Right atrium auricular region (tissue), 2 donors: ENCODE data around the gene ZFP1. TPM values are rescaled to one million over a fixed set of nuclear protein-coding genes. Genes with fewer than 3 reads are reported as not detected.
"Not testable (repeated sequence)": the region's sequence is repeated elsewhere in the genome, so short reads cannot be mapped to it uniquely, and the experiment has no call there.

Experiments used
- DNase-seq: peaks from one replicate; pipeline ENCODE4 v3.0.0-alpha.2; 2019; ENCODE audit warnings: low spot score
- H3K27ac ChIP-seq, 2 donors: fragments of 200-600 bp; sonication (generic); 1 replicate in 1 of 2; 2 replicates in 1 of 2; pipeline ENCODE4 v1.5.1; 2016 to 2019
- H3K27me3 ChIP-seq, 2 donors: fragments of 200-600 bp; sonication (generic); one replicate each; pipeline versions ENCODE4 v1.5.1 to v1.6.0; 2017 to 2019
- H3K36me3 ChIP-seq: fragments of 200-600 bp; sonication (generic); one replicate; pipeline ENCODE4 v1.5.1; 2016
- H3K4me1 ChIP-seq, 2 donors: fragments of 200-600 bp; sonication (generic); one replicate each; pipeline versions ENCODE4 v1.5.1 to v1.6.0; 2017 to 2019
- H3K4me3 ChIP-seq, 2 donors: fragments of 200-600 bp; sonication (generic); 1 replicate in 1 of 2; 2 replicates in 1 of 2; pipeline ENCODE4 v1.5.1; 2017 to 2019; ENCODE audit warnings: mild to moderate bottlenecking in 1 of 2, moderate library complexity in 1 of 2
- H3K9me3 ChIP-seq, 2 donors: fragments of 200-600 bp; sonication (generic); one replicate each; pipeline ENCODE4 v1.5.1; 2019
- total RNA-seq, 2 donors: library from RNA; depleted of rRNA; stranded (reverse); fragments of >200 nt; gene quantifications; one replicate each; pipeline ENCODE4 v1.1.0, GENCODE V29; 2016
- TF ChIP-seq, protein P1 (sequence below), 2 donors: fragments of 200-600 bp; sonication (generic); IDR thresholded peaks; one replicate each; pipeline ENCODE4 v1.5.1; 2019; ENCODE audit warnings: antibody characterized with exemption in 2 of 2

Gene ZFP1
- total RNA-seq, 2 donors from 2014 or later = 8.6 to 8.8 TPM

DNA sequence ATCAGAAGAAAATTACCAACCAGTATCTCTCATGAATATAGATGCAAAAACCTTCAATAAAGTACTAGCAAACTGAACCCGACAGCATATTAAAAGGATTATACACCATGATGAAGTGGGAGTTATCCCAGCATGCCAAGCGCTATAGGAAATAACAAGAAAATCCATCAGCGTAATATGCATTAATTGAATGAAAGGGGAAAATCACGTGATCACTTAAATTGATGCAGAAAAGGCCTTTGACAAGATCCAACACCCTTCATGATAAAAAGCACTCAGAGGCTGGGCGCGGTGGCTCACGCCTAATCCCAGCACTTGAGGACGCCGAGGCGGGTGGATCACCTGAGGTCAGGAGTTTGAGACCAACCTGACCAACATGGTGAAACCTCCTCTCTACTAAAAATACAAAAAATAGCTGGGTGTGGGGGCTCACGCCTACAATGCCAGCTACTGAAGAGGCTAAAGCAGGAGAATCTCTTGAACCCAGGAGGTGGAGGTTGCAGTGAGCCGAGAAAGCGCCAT, 53.8 kb downstream of the ZFP1 start:
- no peak overlapping the region for H3K27ac ChIP-seq
- DNase-seq = no peak

DNA sequence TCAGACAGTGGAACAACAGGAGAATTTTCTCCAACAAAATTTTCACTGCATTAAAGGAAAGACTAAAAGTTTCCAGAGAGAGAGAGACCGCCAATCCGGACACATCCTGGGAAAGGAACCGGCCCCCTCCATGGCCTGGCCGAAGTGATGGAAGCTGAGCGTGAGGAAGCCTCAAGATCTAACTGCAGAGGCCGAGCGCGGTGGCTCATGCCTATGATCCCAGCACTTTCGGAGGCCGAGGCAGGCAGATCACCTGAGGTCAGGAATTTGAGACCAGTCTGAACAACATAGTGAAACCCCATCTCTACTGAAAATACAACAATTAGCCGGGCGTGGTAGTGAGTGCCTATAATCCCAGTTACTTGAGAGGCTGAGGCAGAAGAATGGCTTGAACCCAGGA, 54.8 kb downstream of the ZFP1 start:
- TF ChIP-seq, protein P1, sequence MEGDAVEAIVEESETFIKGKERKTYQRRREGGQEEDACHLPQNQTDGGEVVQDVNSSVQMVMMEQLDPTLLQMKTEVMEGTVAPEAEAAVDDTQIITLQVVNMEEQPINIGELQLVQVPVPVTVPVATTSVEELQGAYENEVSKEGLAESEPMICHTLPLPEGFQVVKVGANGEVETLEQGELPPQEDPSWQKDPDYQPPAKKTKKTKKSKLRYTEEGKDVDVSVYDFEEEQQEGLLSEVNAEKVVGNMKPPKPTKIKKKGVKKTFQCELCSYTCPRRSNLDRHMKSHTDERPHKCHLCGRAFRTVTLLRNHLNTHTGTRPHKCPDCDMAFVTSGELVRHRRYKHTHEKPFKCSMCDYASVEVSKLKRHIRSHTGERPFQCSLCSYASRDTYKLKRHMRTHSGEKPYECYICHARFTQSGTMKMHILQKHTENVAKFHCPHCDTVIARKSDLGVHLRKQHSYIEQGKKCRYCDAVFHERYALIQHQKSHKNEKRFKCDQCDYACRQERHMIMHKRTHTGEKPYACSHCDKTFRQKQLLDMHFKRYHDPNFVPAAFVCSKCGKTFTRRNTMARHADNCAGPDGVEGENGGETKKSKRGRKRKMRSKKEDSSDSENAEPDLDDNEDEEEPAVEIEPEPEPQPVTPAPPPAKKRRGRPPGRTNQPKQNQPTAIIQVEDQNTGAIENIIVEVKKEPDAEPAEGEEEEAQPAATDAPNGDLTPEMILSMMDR (IDR thresholded peaks at IDR 0.05) = no peak
- H3K27ac ChIP-seq = no peak overlapping the region
- DNase-seq = no peak
- peaks cover 0 to 22% of the 10 kb centered on the region in 2 donors for H3K4me1 ChIP-seq
- H3K4me3 ChIP-seq = no peak overlapping the region
- no peaks in the 10 kb centered on the region for H3K36me3 ChIP-seq
- no peaks in the 10 kb centered on the region for H3K27me3 ChIP-seq
- no peaks in the 10 kb centered on the region for H3K9me3 ChIP-seq

More for the DNA sequence above, 53.8 kb downstream of the ZFP1 start:
- no peaks in the 10 kb centered on the region for H3K27me3 ChIP-seq
- no peak overlapping the region for H3K4me3 ChIP-seq
- peaks cover 0 to 20% of the 10 kb centered on the region in 2 donors for H3K4me1 ChIP-seq
- no peaks in the 10 kb centered on the region for H3K36me3 ChIP-seq
- H3K9me3 ChIP-seq = no peaks in the 10 kb centered on the region
- TF ChIP-seq, protein P1 (IDR thresholded peaks at IDR 0.05) = no peak

DNA sequence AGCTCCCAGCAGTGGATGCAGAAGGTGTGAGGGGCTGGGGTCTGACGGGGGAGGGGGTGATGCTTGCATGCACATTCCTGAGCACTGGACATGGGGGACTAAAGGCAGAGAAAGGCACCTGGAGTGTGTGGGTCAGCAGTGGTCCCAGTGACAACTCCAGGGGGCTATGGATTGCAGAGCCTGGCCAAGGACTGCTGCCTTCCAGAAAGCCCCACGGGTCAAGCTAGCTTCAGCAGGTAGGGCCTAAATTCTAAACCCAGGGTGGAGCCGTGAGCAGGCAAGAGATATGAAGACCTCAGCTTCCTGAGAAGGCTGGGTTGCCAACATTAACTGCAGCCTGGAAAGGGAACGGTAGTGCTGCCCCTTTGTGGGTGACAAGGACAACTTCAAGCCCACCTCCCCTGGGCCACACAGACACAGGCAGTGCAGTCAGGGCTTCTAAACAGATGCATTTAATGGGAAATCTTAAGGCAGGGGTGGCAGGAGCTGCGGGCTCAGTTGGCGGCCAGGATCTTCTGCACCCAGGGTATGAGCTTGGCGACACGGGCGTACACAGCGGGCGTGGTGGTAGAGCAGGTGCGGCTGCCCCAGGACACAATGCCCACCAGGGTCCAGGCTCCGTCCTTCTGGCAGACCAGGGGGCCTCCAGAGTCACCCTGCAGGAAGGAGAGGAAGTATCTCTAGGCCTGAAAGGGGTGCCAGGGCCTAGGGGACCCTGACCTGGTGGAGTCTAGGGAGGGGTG, 55.5 kb downstream of the ZFP1 start:
- no peak overlapping the region for H3K27ac ChIP-seq
- DNase-seq = no peak

DNA sequence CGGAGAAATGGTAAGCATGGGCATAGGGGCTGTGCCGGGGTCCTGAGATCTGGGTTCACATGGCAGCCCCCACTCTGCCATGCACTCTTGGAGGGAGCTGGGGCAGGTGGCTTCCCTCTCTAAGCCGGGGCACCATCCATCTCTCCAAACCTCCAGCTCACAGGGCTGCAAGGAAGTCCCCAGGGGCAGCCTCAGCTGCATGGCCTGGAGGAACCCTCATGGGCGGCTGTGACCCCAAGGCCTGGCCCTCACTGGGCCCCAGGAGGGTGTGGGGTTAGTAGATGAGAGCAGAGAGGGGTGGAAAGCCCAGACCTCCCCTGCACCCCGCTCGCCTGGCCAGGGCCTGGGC, 56.1 kb downstream of the ZFP1 start:
- TF ChIP-seq, protein P1 (IDR thresholded peaks at IDR 0.05) = no peak
- Histone ChIP-seq H3K4me1 (peaks cover 0 to 19% of the 10 kb centered on the region in 2 donors), H3K27me3 (no peaks in the 10 kb centered on the region), H3K36me3 (no peaks in the 10 kb centered on the region), H3K4me3 (no peak overlapping the region), H3K9me3 (no peaks in the 10 kb centered on the region), H3K27ac (no peak overlapping the region)
- no peak for DNase-seq

More for the DNA sequence above, 55.5 kb downstream of the ZFP1 start:
- Histone ChIP-seq H3K9me3 (no peaks in the 10 kb centered on the region), H3K27me3 (no peaks in the 10 kb centered on the region), H3K4me3 (no peak overlapping the region), H3K4me1 (peaks cover 0 to 22% of the 10 kb centered on the region in 2 donors), H3K36me3 (no peaks in the 10 kb centered on the region)
- TF ChIP-seq, protein P1 (IDR thresholded peaks at IDR 0.05) = no peak

DNA sequence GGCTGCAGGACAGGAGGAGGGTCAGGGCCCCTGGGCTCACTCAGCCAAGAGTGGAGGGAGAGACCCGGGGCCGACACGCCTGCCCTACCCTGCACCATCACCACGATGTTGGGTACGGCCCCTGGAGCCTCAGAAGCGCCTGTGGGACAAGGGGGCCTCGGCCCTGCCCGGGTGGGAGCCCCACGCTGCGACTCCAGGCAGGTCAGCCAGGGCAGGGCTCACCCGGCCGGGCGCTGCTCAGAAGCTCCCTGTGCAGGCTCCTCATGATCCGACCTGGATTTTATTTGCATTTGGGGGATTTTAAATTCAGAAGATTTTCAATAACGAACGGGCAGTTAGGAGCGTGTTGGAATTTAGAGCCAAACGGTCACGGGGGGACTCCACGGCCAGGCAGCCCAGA, 56.6 kb downstream of the ZFP1 start:
- peaks cover 0 to 16% of the 10 kb centered on the region in 2 donors for H3K4me1 ChIP-seq
- not testable (repeated sequence) for H3K27me3 ChIP-seq, H3K36me3 ChIP-seq, H3K27ac ChIP-seq, H3K4me3 ChIP-seq, H3K9me3 ChIP-seq, DNase-seq

DNA sequence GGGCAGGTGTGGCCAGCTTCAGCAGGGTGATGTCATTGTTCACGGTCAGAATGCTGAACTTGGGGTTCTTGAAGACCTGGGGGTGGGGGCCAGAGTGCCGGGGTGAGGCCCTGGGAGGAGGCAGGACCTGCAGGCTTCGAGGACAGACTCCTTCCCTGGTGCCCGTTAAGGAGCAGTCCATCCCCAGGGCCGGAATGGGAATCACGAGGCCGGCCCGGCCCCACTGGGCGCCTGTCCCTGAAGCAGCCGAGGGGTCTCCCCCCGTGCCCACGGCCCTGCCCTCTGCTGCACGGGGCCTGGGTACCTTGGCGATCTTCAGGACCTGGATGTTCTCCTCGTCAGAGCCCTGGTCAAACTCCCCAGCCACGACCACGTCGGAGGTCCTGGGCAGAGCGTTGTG, 57.1 kb downstream of the ZFP1 start:
- H3K9me3 ChIP-seq, H3K36me3 ChIP-seq, H3K4me3 ChIP-seq, DNase-seq, H3K27me3 ChIP-seq, H3K27ac ChIP-seq: not testable (repeated sequence)
- H3K4me1 ChIP-seq = peaks cover 0 to 16% of the 10 kb centered on the region in 2 donors

DNA sequence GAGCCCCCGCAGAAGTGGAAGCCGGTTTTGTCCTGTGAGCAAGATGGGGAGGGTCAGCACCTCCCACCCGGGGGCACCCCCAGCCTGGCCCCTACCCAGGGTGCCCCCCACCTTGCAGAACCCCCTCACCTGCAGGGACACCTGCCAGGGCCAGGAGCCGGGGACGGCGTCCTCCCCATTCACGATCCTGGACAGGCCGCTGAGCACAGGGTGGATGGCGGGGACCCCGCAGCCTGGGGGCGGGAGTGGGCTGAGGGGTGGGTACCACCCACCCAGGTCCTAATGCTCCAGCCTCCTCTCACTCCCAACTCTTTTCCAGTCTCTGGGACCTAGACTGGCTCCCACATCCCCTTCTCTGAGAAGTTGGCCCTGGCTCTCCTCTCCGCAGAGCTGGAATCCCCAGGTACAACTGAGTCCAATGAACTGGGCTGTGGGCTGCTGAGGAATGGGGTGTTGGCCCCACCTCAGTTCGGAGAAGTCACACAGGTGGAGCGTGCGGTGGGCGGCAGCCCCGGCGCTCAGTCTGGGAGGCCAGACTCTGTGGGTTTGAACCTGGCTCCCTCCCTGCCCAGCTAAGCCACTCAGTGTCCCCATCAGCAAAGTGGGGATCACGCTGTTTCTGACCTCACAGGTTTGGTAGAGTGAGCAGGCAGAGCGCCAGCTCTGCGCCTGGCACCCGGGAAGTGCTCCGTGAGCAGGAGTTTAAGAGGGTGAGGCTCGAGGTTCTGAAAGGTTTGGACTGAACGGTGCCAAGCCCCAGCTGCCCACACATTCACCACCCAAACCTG, 57.8 kb downstream of the ZFP1 start:
- H3K9me3 ChIP-seq, H3K27ac ChIP-seq, H3K36me3 ChIP-seq, H3K27me3 ChIP-seq, H3K4me3 ChIP-seq, DNase-seq: not testable (repeated sequence)
- peaks cover 0 to 10% of the 10 kb centered on the region in 2 donors for H3K4me1 ChIP-seq
